ENCODE measurements around the gene SYCP2.

DNA sequence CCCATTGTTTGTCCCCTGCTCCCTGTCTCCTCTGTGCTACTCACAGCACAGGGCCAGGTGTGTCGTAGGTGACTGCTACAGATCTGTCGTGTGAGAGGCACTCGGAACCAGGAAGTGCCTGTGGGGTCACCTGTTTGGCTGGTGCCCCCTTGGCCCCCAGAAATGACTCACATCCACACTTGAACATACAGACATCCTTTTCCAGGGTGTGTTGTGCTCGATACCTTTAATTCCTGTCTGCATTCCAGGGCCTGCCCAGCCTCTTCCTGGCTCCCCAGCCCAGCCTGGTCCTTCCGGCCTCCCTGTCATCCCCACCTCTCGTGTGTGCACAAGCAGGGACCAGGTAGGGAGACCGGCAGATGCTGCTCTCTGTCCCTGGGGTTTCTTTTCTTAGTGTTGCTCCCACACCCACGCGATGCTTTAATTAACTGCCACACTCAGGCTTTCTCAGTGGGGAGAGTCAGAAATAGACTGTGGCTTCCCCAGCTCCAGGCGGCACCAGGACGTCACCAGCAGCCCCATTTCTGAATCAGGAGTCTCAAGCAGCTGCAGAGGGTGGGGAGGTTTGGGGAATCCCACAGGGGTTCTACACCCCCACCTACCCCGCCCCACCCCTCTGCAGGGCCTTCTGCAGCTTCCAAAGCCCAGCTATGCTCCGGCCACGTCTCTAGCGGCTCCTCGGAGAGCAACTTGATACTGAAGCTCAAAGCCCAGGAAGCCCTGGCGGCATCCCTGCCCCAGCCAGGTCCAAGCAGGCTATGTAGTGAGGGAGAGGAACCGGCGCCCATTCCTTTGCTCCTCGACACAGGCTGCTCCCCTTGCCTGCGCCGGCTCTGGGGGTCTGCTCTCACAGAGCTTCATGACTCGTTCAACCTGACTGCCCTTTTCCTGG, 102.2 kb downstream of the SYCP2 start:
- no peak for TF ChIP-seq CTCF (IDR thresholded peaks at IDR 0.05; ENCODE audit: poor library complexity)
- TF ChIP-seq EZH2 (IDR thresholded peaks at IDR 0.05; ENCODE audit: borderline replicate concordance) = no peak
- no peak for TF ChIP-seq EZH2phosphoT487 (IDR thresholded peaks at IDR 0.05; ENCODE audit: low read depth, severe bottlenecking, unreplicated experiment)
